Fibroblast of villous mesenchyme (primary cell): ENCODE results near the gene DPP9. TPM values are rescaled to one million over a fixed set of nuclear protein-coding genes. Genes with fewer than 3 reads are reported as not detected.

ENCODE experiments used
- DNase-seq: peaks from one replicate; pipeline ENCODE4 v3.0.0-alpha.2; 2010; ENCODE audit warnings: low read depth
- H3K4me3 ChIP-seq: 2 replicates; pipeline ENCODE4 v1.5.1; 2011; ENCODE audit warnings: low read depth, mild to moderate bottlenecking, low read length
- CTCF ChIP-seq: IDR thresholded peaks from 2 replicates; pipeline ENCODE4 v1.5.1; 2012; ENCODE audit warnings: low read depth, mild to moderate bottlenecking, low read length; ENCODE audit not compliant: insufficient read depth
- total RNA-seq: library from RNA; depleted of rRNA; stranded (reverse); fragments of >200 nt; gene quantifications from 2 replicates; pipeline ENCODE4 v1.2.3, GENCODE V29; 2012

DPP9 gene
- total RNA-seq, 1 donor, result 30.7 TPM

- H3K4me3 ChIP-seq, result no peak overlapping the region
- DNase-seq, result no peak
- TF ChIP-seq CTCF, result no peak
Measured at GRCh38 chr19:4703671-4704316, 19.8 kb downstream of the DPP9 start.

GRCh38 chr19:4702764-4703163 is 20.9 kb downstream of the DPP9 start:
- no peak for TF ChIP-seq CTCF
- DNase-seq, result no peak
- H3K4me3 ChIP-seq, result no peak overlapping the region

DNA sequence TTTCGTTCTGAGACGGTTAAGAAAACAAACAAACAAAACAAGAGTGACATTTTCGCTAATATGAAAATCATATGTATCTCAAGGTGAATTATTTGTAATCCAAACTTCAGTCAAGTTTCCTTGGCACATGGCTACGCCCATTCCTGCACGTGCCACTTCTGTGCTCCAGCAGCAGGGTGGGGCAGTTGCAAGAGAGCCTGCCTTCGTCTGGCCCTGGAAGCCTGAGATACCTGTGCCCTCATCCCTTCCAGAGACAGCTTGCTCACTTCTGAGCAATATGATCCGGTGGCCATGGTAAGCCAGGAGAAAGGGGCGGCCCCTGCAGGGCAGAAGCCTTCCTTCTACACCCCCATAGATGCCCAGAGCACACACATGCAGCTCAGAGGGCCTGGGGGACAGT is 22.1 kb downstream of the DPP9 start:
- no peak overlapping the region for H3K4me3 ChIP-seq
- no peak for TF ChIP-seq CTCF
- no peak for DNase-seq

GRCh38 chr19:4700693-4700970 is 23.0 kb downstream of the DPP9 start:
- TF ChIP-seq CTCF, result no peak
- DNase-seq, result no peak
- H3K4me3 ChIP-seq, result no peak overlapping the region

- no peak for DNase-seq
- no peak overlapping the region for H3K4me3 ChIP-seq
- TF ChIP-seq CTCF, result no peak
Measured at GRCh38 chr19:4699826-4700692, 23.6 kb downstream of the DPP9 start.

GRCh38 chr19:4697304-4697703 is 26.3 kb downstream of the DPP9 start:
- no peak for DNase-seq
- TF ChIP-seq CTCF, result no peak
- H3K4me3 ChIP-seq, result no peak overlapping the region

- no peak overlapping the region for H3K4me3 ChIP-seq
- no peak for TF ChIP-seq CTCF
- DNase-seq, result no peak
Measured at GRCh38 chr19:4695224-4695731, 28.4 kb downstream of the DPP9 start.
